NT2/D1 (cell line): Measurements from ENCODE around the gene POU3F3.

Experiments
- YY1 ChIP-seq: IDR thresholded peaks from 2 replicates; pipeline ENCODE4 v1.6.1; 2011; ENCODE audit not compliant: insufficient read length, insufficient read depth
- ZNF274 ChIP-seq: IDR thresholded peaks from 2 replicates; pipeline ENCODE4 v1.6.1; 2011; ENCODE audit warnings: mild to moderate bottlenecking, low read depth, low read length

DNA sequence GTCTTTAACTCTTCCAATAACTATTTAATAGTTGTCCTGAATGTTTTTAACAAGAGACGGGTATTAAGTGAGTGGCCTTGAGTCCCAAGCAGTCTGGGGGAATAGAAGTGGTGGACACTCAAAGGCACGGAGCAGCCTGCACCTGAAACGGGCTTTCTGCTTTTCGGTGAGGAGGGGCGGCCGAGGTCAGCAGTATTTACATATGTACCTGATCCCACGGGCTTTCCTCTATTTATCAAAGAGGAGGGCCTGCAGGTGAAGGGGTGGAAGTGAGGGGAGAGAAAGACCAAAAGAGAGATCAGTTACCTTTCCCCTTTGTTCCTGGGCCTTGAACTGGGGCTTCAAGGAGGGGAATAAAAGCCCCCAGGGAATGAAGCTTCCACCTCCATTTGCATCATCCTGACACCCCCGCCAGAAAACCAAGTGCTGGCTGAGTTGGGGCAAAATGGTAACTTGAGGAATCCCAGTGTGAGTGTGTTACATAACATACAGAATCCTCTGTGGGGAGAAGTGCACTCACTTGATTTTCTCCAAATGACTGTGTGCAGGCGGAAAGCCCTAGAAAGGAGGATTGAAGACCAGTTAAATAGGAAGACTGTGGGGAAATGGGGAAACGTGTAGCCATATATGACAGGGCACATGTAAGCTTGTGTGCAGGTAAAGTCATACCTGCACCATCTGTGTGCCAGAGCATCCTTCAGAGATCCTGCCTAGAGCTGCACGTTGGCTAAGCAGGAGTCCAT is 12.4 kb downstream of the POU3F3 start:
- TF ChIP-seq ZNF274 = no peak
- TF ChIP-seq YY1 = no peak
